Measurements from ENCODE around the gene RBP7. TPM values are rescaled to one million over a fixed set of nuclear protein-coding genes. Genes with fewer than 3 reads are reported as not detected.

The RBP7 gene
- polyA plus RNA-seq, 1 donor from 2014 or later: 0.56 TPM

DNA sequence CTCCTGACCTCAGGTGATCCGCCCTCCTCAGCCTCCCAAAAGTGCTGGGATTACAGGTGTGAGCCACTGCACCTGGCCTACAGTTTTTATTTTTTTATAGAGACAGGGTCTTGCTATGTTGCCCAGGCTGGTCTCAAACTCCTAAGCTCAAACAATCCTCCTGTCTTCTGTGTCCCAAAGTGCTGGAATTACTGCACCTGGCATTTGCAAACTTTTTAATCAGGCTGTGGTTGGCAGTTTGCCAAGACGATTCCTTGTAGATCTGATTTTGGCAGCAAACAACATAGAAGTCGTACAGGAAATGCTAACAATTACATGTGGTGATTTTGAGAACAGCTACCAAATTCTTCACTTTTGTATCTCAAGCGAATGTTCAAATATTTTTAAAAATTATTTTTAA lies 10.1 kb downstream of the RBP7 start:
- no peak overlapping the region for H3K27ac ChIP-seq (ENCODE audit: low read length)
- no peaks in the 10 kb centered on the region for H3K27me3 ChIP-seq (ENCODE audit: insufficient read depth, low read depth, low read length)
- H3F3A ChIP-seq (ENCODE audit: insufficient read depth, low read length, poor library complexity, severe bottlenecking): no peaks in the 10 kb centered on the region
- H3K79me2 ChIP-seq (replicated peaks; ENCODE audit: insufficient read depth, low read length): no peaks in the 10 kb centered on the region
- H2AFZ ChIP-seq (ENCODE audit: low read depth, low read length): no peak overlapping the region
- no peak overlapping the region for H3K4me3 ChIP-seq (ENCODE audit: low read length)
- TF ChIP-seq, protein P1, sequence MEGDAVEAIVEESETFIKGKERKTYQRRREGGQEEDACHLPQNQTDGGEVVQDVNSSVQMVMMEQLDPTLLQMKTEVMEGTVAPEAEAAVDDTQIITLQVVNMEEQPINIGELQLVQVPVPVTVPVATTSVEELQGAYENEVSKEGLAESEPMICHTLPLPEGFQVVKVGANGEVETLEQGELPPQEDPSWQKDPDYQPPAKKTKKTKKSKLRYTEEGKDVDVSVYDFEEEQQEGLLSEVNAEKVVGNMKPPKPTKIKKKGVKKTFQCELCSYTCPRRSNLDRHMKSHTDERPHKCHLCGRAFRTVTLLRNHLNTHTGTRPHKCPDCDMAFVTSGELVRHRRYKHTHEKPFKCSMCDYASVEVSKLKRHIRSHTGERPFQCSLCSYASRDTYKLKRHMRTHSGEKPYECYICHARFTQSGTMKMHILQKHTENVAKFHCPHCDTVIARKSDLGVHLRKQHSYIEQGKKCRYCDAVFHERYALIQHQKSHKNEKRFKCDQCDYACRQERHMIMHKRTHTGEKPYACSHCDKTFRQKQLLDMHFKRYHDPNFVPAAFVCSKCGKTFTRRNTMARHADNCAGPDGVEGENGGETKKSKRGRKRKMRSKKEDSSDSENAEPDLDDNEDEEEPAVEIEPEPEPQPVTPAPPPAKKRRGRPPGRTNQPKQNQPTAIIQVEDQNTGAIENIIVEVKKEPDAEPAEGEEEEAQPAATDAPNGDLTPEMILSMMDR (IDR thresholded peaks at IDR 0.05; ENCODE audit: poor library complexity, severe bottlenecking): no peak
- TF ChIP-seq EZH2 (IDR thresholded peaks at IDR 0.05; ENCODE audit: borderline replicate concordance, insufficient read depth, low read length, poor library complexity, severe bottlenecking) (no peak), MXI1 (conservative IDR thresholded peaks at IDR 0.05; ENCODE audit: poor library complexity, severe bottlenecking) (no peak), TAF1 (IDR thresholded peaks at IDR 0.05; ENCODE audit: low read depth) (no peak), SMC3 (conservative IDR thresholded peaks at IDR 0.05; ENCODE audit: poor library complexity) (no peak), EP300 (conservative IDR thresholded peaks at IDR 0.05; ENCODE audit: poor library complexity, severe bottlenecking) (no peak), POLR2AphosphoS5 (IDR thresholded peaks at IDR 0.05) (no peak), RAD21 (conservative IDR thresholded peaks at IDR 0.05) (no peak)
- TF ChIP-seq, protein P2, sequence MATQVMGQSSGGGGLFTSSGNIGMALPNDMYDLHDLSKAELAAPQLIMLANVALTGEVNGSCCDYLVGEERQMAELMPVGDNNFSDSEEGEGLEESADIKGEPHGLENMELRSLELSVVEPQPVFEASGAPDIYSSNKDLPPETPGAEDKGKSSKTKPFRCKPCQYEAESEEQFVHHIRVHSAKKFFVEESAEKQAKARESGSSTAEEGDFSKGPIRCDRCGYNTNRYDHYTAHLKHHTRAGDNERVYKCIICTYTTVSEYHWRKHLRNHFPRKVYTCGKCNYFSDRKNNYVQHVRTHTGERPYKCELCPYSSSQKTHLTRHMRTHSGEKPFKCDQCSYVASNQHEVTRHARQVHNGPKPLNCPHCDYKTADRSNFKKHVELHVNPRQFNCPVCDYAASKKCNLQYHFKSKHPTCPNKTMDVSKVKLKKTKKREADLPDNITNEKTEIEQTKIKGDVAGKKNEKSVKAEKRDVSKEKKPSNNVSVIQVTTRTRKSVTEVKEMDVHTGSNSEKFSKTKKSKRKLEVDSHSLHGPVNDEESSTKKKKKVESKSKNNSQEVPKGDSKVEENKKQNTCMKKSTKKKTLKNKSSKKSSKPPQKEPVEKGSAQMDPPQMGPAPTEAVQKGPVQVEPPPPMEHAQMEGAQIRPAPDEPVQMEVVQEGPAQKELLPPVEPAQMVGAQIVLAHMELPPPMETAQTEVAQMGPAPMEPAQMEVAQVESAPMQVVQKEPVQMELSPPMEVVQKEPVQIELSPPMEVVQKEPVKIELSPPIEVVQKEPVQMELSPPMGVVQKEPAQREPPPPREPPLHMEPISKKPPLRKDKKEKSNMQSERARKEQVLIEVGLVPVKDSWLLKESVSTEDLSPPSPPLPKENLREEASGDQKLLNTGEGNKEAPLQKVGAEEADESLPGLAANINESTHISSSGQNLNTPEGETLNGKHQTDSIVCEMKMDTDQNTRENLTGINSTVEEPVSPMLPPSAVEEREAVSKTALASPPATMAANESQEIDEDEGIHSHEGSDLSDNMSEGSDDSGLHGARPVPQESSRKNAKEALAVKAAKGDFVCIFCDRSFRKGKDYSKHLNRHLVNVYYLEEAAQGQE (IDR thresholded peaks at IDR 0.05; ENCODE audit: borderline replicate concordance): no peak
- H3K9ac ChIP-seq (ENCODE audit: low read length): no peak overlapping the region
- no peak overlapping the region for H3K4me2 ChIP-seq (ENCODE audit: low read length)
- no peaks in the 10 kb centered on the region for H3K9me2 ChIP-seq (ENCODE audit: insufficient read depth, low read length)
- H4K20me1 ChIP-seq (ENCODE audit: insufficient read depth): no peaks in the 10 kb centered on the region
- H3K36me3 ChIP-seq (ENCODE audit: insufficient read depth, low read length): no peaks in the 10 kb centered on the region
- H3K9me3 ChIP-seq (ENCODE audit: low read length): no peaks in the 10 kb centered on the region

DNA sequence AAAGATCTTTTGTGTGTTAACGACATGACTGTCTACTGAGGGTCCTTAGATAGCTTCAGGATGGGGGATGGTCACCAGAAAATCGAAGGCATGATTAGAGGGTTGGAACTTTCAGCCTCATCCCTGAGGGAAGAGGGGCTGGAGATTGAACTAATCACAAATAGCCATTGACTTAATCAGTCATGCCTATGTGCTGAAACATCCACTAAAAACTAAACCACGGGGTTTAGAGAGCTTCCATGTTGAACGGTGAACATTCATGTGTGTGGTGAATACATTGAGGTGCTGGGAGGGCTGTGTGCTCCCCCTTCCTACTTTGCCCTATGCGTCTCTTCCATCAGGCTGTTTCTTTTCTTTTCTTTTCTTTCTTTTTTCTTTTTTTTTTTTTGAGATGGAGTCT lies 17.0 kb downstream of the RBP7 start:
- Histone ChIP-seq H3K9me3 (ENCODE audit: low read length) (no peaks in the 10 kb centered on the region), H3K27me3 (ENCODE audit: insufficient read depth, low read depth, low read length) (no peaks in the 10 kb centered on the region), H4K20me1 (ENCODE audit: insufficient read depth) (no peaks in the 10 kb centered on the region), H3K36me3 (ENCODE audit: insufficient read depth, low read length) (no peaks in the 10 kb centered on the region), H2AFZ (ENCODE audit: low read depth, low read length) (no peak overlapping the region), H3F3A (ENCODE audit: insufficient read depth, low read length, poor library complexity, severe bottlenecking) (no peaks in the 10 kb centered on the region), H3K9me2 (ENCODE audit: insufficient read depth, low read length) (no peaks in the 10 kb centered on the region), H3K4me3 (ENCODE audit: low read length) (no peak overlapping the region), H3K79me2 (replicated peaks; ENCODE audit: insufficient read depth, low read length) (no peaks in the 10 kb centered on the region), H3K4me2 (ENCODE audit: low read length) (no peak overlapping the region), H3K27ac (ENCODE audit: low read length) (no peak overlapping the region), H3K9ac (ENCODE audit: low read length) (no peak overlapping the region)
- no peak for TF ChIP-seq MXI1 (conservative IDR thresholded peaks at IDR 0.05; ENCODE audit: poor library complexity, severe bottlenecking)
- TF ChIP-seq EP300 (conservative IDR thresholded peaks at IDR 0.05; ENCODE audit: poor library complexity, severe bottlenecking): no peak
- no peak for TF ChIP-seq EZH2 (IDR thresholded peaks at IDR 0.05; ENCODE audit: borderline replicate concordance, insufficient read depth, low read length, poor library complexity, severe bottlenecking)
- no peak for TF ChIP-seq RAD21 (conservative IDR thresholded peaks at IDR 0.05)
- TF ChIP-seq SMC3 (conservative IDR thresholded peaks at IDR 0.05; ENCODE audit: poor library complexity): no peak
- TF ChIP-seq, protein P1 (IDR thresholded peaks at IDR 0.05; ENCODE audit: poor library complexity, severe bottlenecking): no peak
- TF ChIP-seq, protein P2 (IDR thresholded peaks at IDR 0.05; ENCODE audit: borderline replicate concordance): no peak
- TF ChIP-seq TAF1 (IDR thresholded peaks at IDR 0.05; ENCODE audit: low read depth): no peak
- no peak for TF ChIP-seq POLR2AphosphoS5 (IDR thresholded peaks at IDR 0.05)

All from neural cell (in vitro differentiated cells).